HepG2 (cell line): ENCODE measurements around the gene TMEM176A. TPM values are rescaled to one million over a fixed set of nuclear protein-coding genes. Genes with fewer than 3 reads are reported as not detected.

ENCODE experiments used
- ATAC-seq: fragments of 200-7000 bp; cut with Tn5 transposase; 3 replicates; pipeline ENCODE4 v1.9.1; 2020; ENCODE audit warnings: mild to moderate bottlenecking, moderate library complexity
- BruUV-seq: library from RNA; stranded (reverse); fragments of 400-500 nt; replicated peaks from 2 replicates; lab custom pipeline; 2021; lab: Mats Ljungman, UMichigan
- CTCF ChIA-PET: fragments of 300-600 bp; formaldehyde crosslinking; extraction: SDS; loops from one replicate; lab custom pipeline; 2021; ENCODE audit warnings: low total read pairs, inconsistent platforms, low intra/inter-chr PET ratio; lab: Yijun Ruan, JAX
- POLR2A ChIA-PET: fragments of 350-600 bp; sonication (Branson Sonifier 250); formaldehyde crosslinking; loops from one replicate; lab custom pipeline; 2020; ENCODE audit warnings: antibody characterized with exemption, inconsistent platforms; lab: Yijun Ruan, JAX
- DNase-seq: peaks from one replicate; pipeline ENCODE4 v3.0.0-alpha.2; 2015; ENCODE audit warnings: low spot score
- FAIRE-seq: peaks from 3 replicates; lab custom pipeline; 2011; peaks lifted over from hg19 to GRCh38; lab: Jason Lieb, UNC
- H2AFZ ChIP-seq: one replicate; pipeline ENCODE4 v1.6.1; 2011; ENCODE audit warnings: low read length, inconsistent platforms
- H3K27ac ChIP-seq: fragments of 300-600 bp; 3 replicates; pipeline ENCODE4 v1.8.0; 2011; ENCODE audit warnings: mixed run types, mild to moderate bottlenecking, mixed read lengths, low read length, inconsistent platforms; ENCODE audit not compliant: insufficient read depth; ENCODE audit errors: extremely low read length
- H3K27me3 ChIP-seq, 2 experiments: fragments of 200-600 bp in 1 of 2; 2 replicates in 1 of 2; 3 replicates in 1 of 2; pipeline versions ENCODE4 v1.6.0 to v1.8.0; 2011; ENCODE audit warnings: low read length in 2 of 2, mild to moderate bottlenecking in 2 of 2, moderate library complexity in 2 of 2, inconsistent platforms in 1 of 2; ENCODE audit not compliant: insufficient read depth in 2 of 2, control insufficient read depth in 1 of 2
- H3K36me3 ChIP-seq, 2 experiments: fragments of 200-600 bp in 1 of 2; replicated peaks in 1 of 2; 2 replicates in 1 of 2; 3 replicates in 1 of 2; pipeline versions ENCODE4 v1.5.1 to v1.8.0; 2011; ENCODE audit warnings: low read length in 2 of 2, inconsistent platforms in 1 of 2; ENCODE audit not compliant: insufficient read depth in 2 of 2, control insufficient read depth in 1 of 2
- H3K4me1 ChIP-seq: 2 replicates; pipeline ENCODE4 v1.5.1; 2012; ENCODE audit warnings: low read length, inconsistent platforms; ENCODE audit not compliant: insufficient read depth
- H3K4me2 ChIP-seq: 2 replicates; pipeline ENCODE4 v1.6.0; 2011; ENCODE audit warnings: low read depth, low read length, inconsistent platforms
- H3K4me3 ChIP-seq, 3 experiments: fragments of 200-600 bp in 1 of 3; sonication (generic), shearing (Covaris generic) in 1 of 3; replicated peaks in 1 of 3; 2 replicates each; pipeline ENCODE4 v1.5.1; 2011 to 2016; ENCODE audit warnings: low read length in 3 of 3, inconsistent platforms in 2 of 3, low read depth in 2 of 3, mild to moderate bottlenecking in 2 of 3, control low read depth in 1 of 3, mixed read lengths in 1 of 3; ENCODE audit not compliant: insufficient read depth in 1 of 3
- H3K79me2 ChIP-seq: one replicate; pipeline ENCODE4 v1.6.1; 2011; ENCODE audit warnings: low read length, inconsistent platforms; ENCODE audit not compliant: insufficient read depth
- H3K9ac ChIP-seq: 2 replicates; pipeline ENCODE4 v1.6.0; 2011; ENCODE audit warnings: mild to moderate bottlenecking, low read depth, low read length, inconsistent platforms; ENCODE audit not compliant: insufficient read depth
- H3K9me3 ChIP-seq: 2 replicates; pipeline ENCODE4 v1.5.1; 2012; ENCODE audit warnings: mild to moderate bottlenecking, low read length
- H4K20me1 ChIP-seq: 2 replicates; pipeline ENCODE4 v1.6.0; 2011; ENCODE audit warnings: inconsistent platforms, mild to moderate bottlenecking, low read length, moderate library complexity; ENCODE audit not compliant: insufficient read depth
- HBP1 ChIP-seq: IDR thresholded peaks from 2 replicates; pipeline ENCODE4 v1.6.1; 2016; ENCODE audit warnings: low read depth, control low read depth
- NR2F1 ChIP-seq, 2 experiments: fragments of 450-650 bp in 1 of 2; formaldehyde crosslinking in 1 of 2; IDR thresholded peaks; 2 replicates each; pipeline versions ENCODE4 v1.5.0 to v1.6.1; 2016 to 2020; ENCODE audit warnings: mild to moderate bottlenecking in 1 of 2, missing compliant biosample characterization in 1 of 2, missing genetic modification reagents in 1 of 2, moderate library complexity in 1 of 2
- SMC3 ChIP-seq: IDR thresholded peaks from 2 replicates; pipeline ENCODE4 v1.6.1; 2011; ENCODE audit warnings: low read length, improper control_type of control experiment
- SOX13 ChIP-seq, 3 experiments: fragments of 450-650 bp in 1 of 3; sonication (generic) in 1 of 3; formaldehyde crosslinking in 1 of 3; IDR thresholded peaks in 2 of 3; conservative IDR thresholded peaks in 1 of 3; 2 replicates each; pipeline versions ENCODE4 v1.5.0 to v1.6.1; 2016 to 2020; ENCODE audit warnings: antibody characterized with exemption in 1 of 3, mild to moderate bottlenecking in 1 of 3, missing compliant biosample characterization in 1 of 3, missing genetic modification reagents in 1 of 3, moderate library complexity in 1 of 3
- SRY ChIP-seq: sonication (generic); formaldehyde crosslinking; IDR thresholded peaks from 2 replicates; pipeline ENCODE4 v1.8.0; 2022; ENCODE audit warnings: mild to moderate bottlenecking, missing genetic modification reagents
- ZBTB10 ChIP-seq: sonication (generic); formaldehyde crosslinking; IDR thresholded peaks from 2 replicates; pipeline ENCODE4 v1.4.0; 2020; ENCODE audit warnings: missing genetic modification reagents, borderline replicate concordance
- ZNF138 ChIP-seq: sonication (generic); formaldehyde crosslinking; IDR thresholded peaks from 2 replicates; pipeline ENCODE4 v1.5.0; 2020; ENCODE audit warnings: mild to moderate bottlenecking, low read depth, missing genetic modification reagents
- ZNF615 ChIP-seq: sonication (generic); formaldehyde crosslinking; IDR thresholded peaks from 2 replicates; pipeline ENCODE4 v1.5.0; 2020; ENCODE audit warnings: mild to moderate bottlenecking, missing genetic modification reagents, borderline replicate concordance
- ZNF839 ChIP-seq: sonication (generic); formaldehyde crosslinking; IDR thresholded peaks from 2 replicates; pipeline ENCODE4 v1.4.0; 2020; ENCODE audit warnings: missing genetic modification reagents, mild to moderate bottlenecking, borderline replicate concordance
- WGBS: methylation state at CpG from one replicate; pipeline ENCODE4 v1.1.6; 2017; ENCODE audit warnings: low lambda C conversion rate; 5-methylcytosine and 5-hydroxymethylcytosine counted together
- in situ Hi-C: cut with HindIII; loops from 2 replicates; pipeline ENCODE4 v1.10.0; 2017; ENCODE audit warnings: low pct_unique_long_range_greater_than_20kb; ENCODE audit not compliant: extremely low pct_ligation_motif_present
- intact Hi-C: fragments of 100-400 bp; cut with micrococcal nuclease; formaldehyde crosslinking; loops from one replicate; pipeline ENCODE4 v1.10.0; 2022; ENCODE audit not compliant: unreplicated experiment
- polyA plus RNA-seq, 8 experiments: library from polyadenylated mRNA; depleted of rRNA in 3 of 8; stranded (reverse) in 7 of 8; unstranded in 1 of 8; fragments of >200 nt; fragmentation: Illumina TruSeq in 4 of 8; extraction: Trizol in 4 of 8; gene quantifications; 2 replicates each; pipeline versions ENCODE4 v1.2.1 to v1.2.3, GENCODE V29; 2011 to 2016; ENCODE audit warnings: low read depth in 4 of 8, missing spikeins in 1 of 8, mixed read lengths in 1 of 8; ENCODE audit not compliant: insufficient read depth in 1 of 8
- total RNA-seq, 5 experiments: library from RNA; depleted of rRNA; stranded (reverse); fragments of >200 nt; fragmentation: Illumina TruSeq; extraction: Trizol; gene quantifications; 2 replicates each; pipeline ENCODE4 v1.2.3, GENCODE V29; 2016; ENCODE audit warnings: low read depth in 1 of 5
- TF ChIP-seq, protein P1 (sequence below): sonication (generic); formaldehyde crosslinking; IDR thresholded peaks from 2 replicates; pipeline ENCODE4 v1.5.0; 2020; ENCODE audit warnings: mild to moderate bottlenecking, missing genetic modification reagents, moderate library complexity

TMEM176A gene
- total and polyA plus RNA-seq, 2 of the 13 experiments (the other 11 are each of a cell fraction or from before 2014, with no cell fraction given) = not detected

GRCh38 chr7:150756166-150756565 is 44.4 kb upstream of the TMEM176A start:
- DNase-seq = no peak
- no peak overlapping the region for H2AFZ ChIP-seq
- CTCF ChIA-PET = interaction anchor here (1.4 kb wide), 1 partner anchor 308 kb away, joined by 6 read pairs; no protein-coding TSS in a partner anchor
- FAIRE-seq = no peak
- H3K27ac ChIP-seq = no peak overlapping the region
- POLR2A ChIA-PET = no interaction called here
- no peak overlapping the region for H3K4me2 ChIP-seq
- no TSS peak for BruUV-seq
- in situ Hi-C loops (loop anchor here (5.0 to 25.0 kb wide), 2 partner anchors 309 to 469 kb away; no protein-coding TSS in a partner anchor), intact Hi-C loops (no loop called here)
- no peak for TF ChIP-seq ZNF138 (CRISPR knock-in tag)
- TF ChIP-seq HBP1 (CRISPR knock-in tag) = no peak
- no peak for TF ChIP-seq ZNF839 (CRISPR knock-in tag)
- no peaks in the 10 kb centered on the region for H3K79me2 ChIP-seq
- H3K36me3 ChIP-seq = no peaks in the 10 kb centered on the region
- 28% methylated on average over 3 of the region's 3 CpGs for WGBS
- no peak for ATAC-seq
- H3K9ac ChIP-seq = no peak overlapping the region
- no peak overlapping the region for H3K4me3 ChIP-seq
- H4K20me1 ChIP-seq = no peaks in the 10 kb centered on the region
- no peaks in the 10 kb centered on the region for H3K4me1 ChIP-seq
- no peaks in the 10 kb centered on the region for H3K9me3 ChIP-seq
- H3K27me3 ChIP-seq = no peaks in the 10 kb centered on the region

DNA sequence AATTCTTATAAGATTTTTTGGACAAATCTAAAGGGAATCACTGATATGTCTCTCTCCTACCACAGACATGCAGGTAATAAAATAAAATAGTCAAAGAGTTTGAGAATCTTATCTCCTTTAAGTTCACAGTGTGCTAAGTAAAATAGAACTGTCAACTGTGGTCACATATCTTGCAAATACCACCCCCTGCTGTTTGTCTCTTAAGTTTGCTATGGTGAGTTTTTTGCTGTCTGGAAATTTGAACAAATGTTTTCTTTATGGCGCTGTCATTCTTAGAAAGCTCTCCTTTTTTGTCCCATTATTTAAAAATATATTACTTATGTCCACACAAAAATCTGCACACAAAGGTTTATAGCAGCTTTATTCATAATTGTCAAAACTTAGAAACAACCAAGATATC is 43.7 kb upstream of the TMEM176A start:
- ATAC-seq (no peak), DNase-seq (no peak), FAIRE-seq (no peak)
- CTCF ChIA-PET = interaction anchor here (0.8 to 1.4 kb wide), 2 partner anchors 306 to 308 kb away, joined by 4 to 6 read pairs; partner anchors contain the start of gene GIMAP8
- intact Hi-C loops (loop anchor here (1.0 kb wide), 1 partner anchor 309 kb away; no protein-coding TSS in a partner anchor), in situ Hi-C loops (loop anchor here (5.0 to 25.0 kb wide), 2 partner anchors 310 to 470 kb away; no protein-coding TSS in a partner anchor)
- Histone ChIP-seq H3K9me3 (no peaks in the 10 kb centered on the region), H3K79me2 (no peaks in the 10 kb centered on the region), H3K27ac (no peak overlapping the region), H3K4me3 (no peak overlapping the region), H3K4me1 (no peaks in the 10 kb centered on the region), H4K20me1 (no peaks in the 10 kb centered on the region), H3K4me2 (no peak overlapping the region), H3K9ac (no peak overlapping the region), H2AFZ (no peak overlapping the region), H3K36me3 (no peaks in the 10 kb centered on the region), H3K27me3 (no peaks in the 10 kb centered on the region)
- POLR2A ChIA-PET = no interaction called here
- WGBS = 3% methylated on average over 1 of the region's 1 CpG
- no TSS peak for BruUV-seq
- TF ChIP-seq ZNF615 (no peak), NR2F1 (CRISPR knock-in tag; IDR thresholded peaks at IDR 0.05) (no peak), SMC3 (peak; percentile 28; the same call in 1 of the 2 replicates), SOX13 (IDR thresholded peaks at IDR 0.05) (no peak), SOX13 (CRISPR knock-in tag; conservative IDR thresholded peaks at IDR 0.05 in 1 of 2, IDR thresholded peaks at IDR 0.05 in 1 of 2) (no peak), SRY (no peak), ZBTB10 (CRISPR knock-in tag) (no peak)
- TF ChIP-seq, protein P1, sequence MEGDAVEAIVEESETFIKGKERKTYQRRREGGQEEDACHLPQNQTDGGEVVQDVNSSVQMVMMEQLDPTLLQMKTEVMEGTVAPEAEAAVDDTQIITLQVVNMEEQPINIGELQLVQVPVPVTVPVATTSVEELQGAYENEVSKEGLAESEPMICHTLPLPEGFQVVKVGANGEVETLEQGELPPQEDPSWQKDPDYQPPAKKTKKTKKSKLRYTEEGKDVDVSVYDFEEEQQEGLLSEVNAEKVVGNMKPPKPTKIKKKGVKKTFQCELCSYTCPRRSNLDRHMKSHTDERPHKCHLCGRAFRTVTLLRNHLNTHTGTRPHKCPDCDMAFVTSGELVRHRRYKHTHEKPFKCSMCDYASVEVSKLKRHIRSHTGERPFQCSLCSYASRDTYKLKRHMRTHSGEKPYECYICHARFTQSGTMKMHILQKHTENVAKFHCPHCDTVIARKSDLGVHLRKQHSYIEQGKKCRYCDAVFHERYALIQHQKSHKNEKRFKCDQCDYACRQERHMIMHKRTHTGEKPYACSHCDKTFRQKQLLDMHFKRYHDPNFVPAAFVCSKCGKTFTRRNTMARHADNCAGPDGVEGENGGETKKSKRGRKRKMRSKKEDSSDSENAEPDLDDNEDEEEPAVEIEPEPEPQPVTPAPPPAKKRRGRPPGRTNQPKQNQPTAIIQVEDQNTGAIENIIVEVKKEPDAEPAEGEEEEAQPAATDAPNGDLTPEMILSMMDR (CRISPR knock-in tag) = peak; percentile 34; the same call in 1 of the 2 replicates
